K562 (cell line): Measurements from ENCODE around the gene RIT1. TPM values are rescaled to one million over a fixed set of nuclear protein-coding genes. Genes with fewer than 3 reads are reported as not detected.

ENCODE experiments used
- ATAC-seq: fragments of 200-7000 bp; cut with Tn5 transposase; 3 replicates; pipeline ENCODE4 v1.9.1; 2020; ENCODE audit warnings: moderate library complexity
- BruUV-seq: library from RNA; stranded (reverse); fragments of 400-500 nt; replicated peaks from 2 replicates; lab custom pipeline; 2021; lab: Mats Ljungman, UMichigan
- CTCF ChIA-PET: fragments of 300-600 bp; formaldehyde crosslinking; extraction: SDS; loops from one replicate; lab custom pipeline; 2021; ENCODE audit warnings: low intra/inter-chr PET ratio; lab: Yijun Ruan, JAX
- POLR2A ChIA-PET: fragments of 300-600, 350-650 bp; sonication (Branson Sonifier 250); formaldehyde crosslinking; extraction: SDS; loops from one replicate; lab custom pipeline; 2021; ENCODE audit warnings: antibody characterized with exemption, inconsistent platforms; lab: Yijun Ruan, JAX
- DNase-seq, 4 experiments: peaks; one replicate each; pipeline versions ENCODE4 v3.0.0 to v3.0.0-alpha.2; 2011 to 2018; ENCODE audit warnings: low spot score in 3 of 4, mixed read lengths in 3 of 4; ENCODE audit errors: extremely low read depth in 1 of 4
- FAIRE-seq: peaks from 2 replicates; lab custom pipeline; 2011; peaks lifted over from hg19 to GRCh38; lab: Jason Lieb, UNC
- H2AFZ ChIP-seq: 2 replicates; pipeline ENCODE4 v1.6.0; 2011; ENCODE audit warnings: low read depth, low read length, control low read depth, inconsistent platforms
- H3K27ac ChIP-seq: fragments of 200-600 bp; 3 replicates; pipeline ENCODE4 v1.8.0; 2011; ENCODE audit warnings: low read depth, mild to moderate bottlenecking, control low read depth, inconsistent platforms, low read length, moderate library complexity, mixed read lengths; ENCODE audit errors: extremely low read depth
- H3K27me3 ChIP-seq, 2 experiments: fragments of 300-600 bp in 1 of 2; 2 replicates in 1 of 2; 3 replicates in 1 of 2; pipeline versions ENCODE4 v1.6.0 to v1.8.0; 2011; ENCODE audit warnings: inconsistent platforms in 2 of 2, low read length in 2 of 2, mild to moderate bottlenecking in 1 of 2, mixed read lengths in 1 of 2, moderate library complexity in 1 of 2; ENCODE audit not compliant: control insufficient read depth in 2 of 2, insufficient read depth in 2 of 2
- H3K36me3 ChIP-seq: fragments of 300-600 bp; 3 replicates; pipeline ENCODE4 v1.8.0; 2011; ENCODE audit warnings: mild to moderate bottlenecking, low read length, inconsistent platforms; ENCODE audit not compliant: control insufficient read depth, insufficient read depth
- H3K4me1 ChIP-seq, 2 experiments: fragments of 200-600 bp in 1 of 2; replicated peaks in 1 of 2; 2 replicates in 1 of 2; 3 replicates in 1 of 2; pipeline versions ENCODE4 v1.5.1 to v1.8.0; 2011; ENCODE audit warnings: inconsistent platforms in 2 of 2, low read length in 2 of 2, mild to moderate bottlenecking in 1 of 2, mixed read lengths in 1 of 2, moderate library complexity in 1 of 2; ENCODE audit not compliant: control insufficient read depth in 2 of 2, insufficient read depth in 2 of 2
- H3K4me2 ChIP-seq: 2 replicates; pipeline ENCODE4 v1.6.1; 2011; ENCODE audit warnings: low read length, control low read depth, inconsistent platforms, mixed read lengths; ENCODE audit not compliant: insufficient read depth
- H3K4me3 ChIP-seq: fragments of 200-600 bp; sonication (generic), shearing (Covaris generic); 2 replicates; pipeline ENCODE4 v1.5.1; 2016; ENCODE audit warnings: control low read depth, inconsistent platforms
- H3K79me2 ChIP-seq: fragments of 200-600 bp; 3 replicates; pipeline ENCODE4 v1.8.0; 2011; ENCODE audit warnings: low read length, inconsistent platforms; ENCODE audit not compliant: control insufficient read depth, insufficient read depth
- H3K9ac ChIP-seq, 2 experiments: 2 replicates each; pipeline versions ENCODE4 v1.6.0 to v1.6.1; 2011; ENCODE audit warnings: low read depth in 2 of 2, low read length in 2 of 2, control low read depth in 1 of 2, inconsistent platforms in 1 of 2, mild to moderate bottlenecking in 1 of 2, mixed read lengths in 1 of 2; ENCODE audit not compliant: insufficient read depth in 1 of 2
- H3K9me1 ChIP-seq: one replicate; pipeline ENCODE4 v1.6.0; 2011; ENCODE audit warnings: inconsistent platforms, mild to moderate bottlenecking, low read length, moderate library complexity; ENCODE audit not compliant: control insufficient read depth, insufficient read depth
- H3K9me3 ChIP-seq: replicated peaks from 2 replicates; pipeline ENCODE4 v1.5.1; 2011; ENCODE audit warnings: low read depth, low read length, inconsistent platforms; ENCODE audit not compliant: control insufficient read depth, insufficient read depth
- H4K20me1 ChIP-seq: replicated peaks from 2 replicates; pipeline ENCODE4 v1.6.1; 2011; ENCODE audit warnings: low read length, inconsistent platforms, mixed read lengths; ENCODE audit not compliant: control insufficient read depth, insufficient read depth
- ARID4B ChIP-seq: sonication (generic); formaldehyde crosslinking; IDR thresholded peaks from 2 replicates; pipeline ENCODE4 v1.8.0; 2022; ENCODE audit warnings: mild to moderate bottlenecking, missing genetic modification reagents
- L3MBTL2 ChIP-seq: fragments of 450-650 bp; IDR thresholded peaks from 2 replicates; pipeline ENCODE4 v1.6.1; 2016; ENCODE audit warnings: mild to moderate bottlenecking, moderate library complexity
- NCOA4 ChIP-seq: fragments of 450-650 bp; IDR thresholded peaks from 2 replicates; pipeline ENCODE4 v1.6.1; 2018; ENCODE audit warnings: mild to moderate bottlenecking; ENCODE audit not compliant: partially characterized antibody
- SAP30 ChIP-seq: fragments of 200-600 bp; sonication (generic); IDR thresholded peaks from 2 replicates; pipeline ENCODE4 v1.6.1; 2012; ENCODE audit warnings: borderline replicate concordance, low read depth, mild to moderate bottlenecking, moderate library complexity, low read length, control low read depth, inconsistent platforms; ENCODE audit not compliant: insufficient read depth, poor library complexity, severe bottlenecking
- STAT5B ChIP-seq: fragments of 250-450 bp; sonication (Bioruptor Pico); IDR thresholded peaks from 2 replicates; pipeline ENCODE4 v1.8.0; 2021; ENCODE audit warnings: mild to moderate bottlenecking, inconsistent platforms
- TAL1 ChIP-seq: fragments of 450-650 bp; IDR thresholded peaks from 2 replicates; pipeline ENCODE4 v1.6.1; 2016; ENCODE audit warnings: mild to moderate bottlenecking
- TGIF2 ChIP-seq: sonication (generic); formaldehyde crosslinking; IDR thresholded peaks from 2 replicates; pipeline ENCODE4 v1.8.1; 2022; ENCODE audit warnings: mild to moderate bottlenecking, missing genetic modification reagents, moderate library complexity
- WGBS: fragments of 100-300 bp; shearing (Covaris generic); methylation state at CpG from one replicate; pipeline ENCODE4 v1.1.6; 2016; ENCODE audit warnings: low coverage, mixed read lengths; ENCODE audit not compliant: insufficient coverage; ENCODE audit errors: missing lambda C conversion rate; 5-methylcytosine and 5-hydroxymethylcytosine counted together
- in situ Hi-C: fragments of 300-500 bp; cut with MboI; formaldehyde crosslinking; loops from 4 replicates; pipeline ENCODE4 v1.15.0; 2018; ENCODE audit warnings: inconsistent platforms, mixed read lengths
- intact Hi-C: fragments of 100-400 bp; cut with micrococcal nuclease; formaldehyde crosslinking; loops from 2 replicates; pipeline ENCODE4 v1.14.2; 2022
- polyA plus RNA-seq, 8 experiments: library from polyadenylated mRNA; depleted of rRNA in 4 of 8; stranded (reverse) in 5 of 8; unstranded in 3 of 8; fragments of >200 nt; fragmentation: Nextera tagmentation in 2 of 8; fragmentation: Illumina TruSeq in 1 of 8; extraction: Ambion mirVana in 2 of 8; extraction: Trizol in 1 of 8; gene quantifications; 2 replicates each; pipeline versions ENCODE4 v1.2.1 to v1.2.3, GENCODE V29; 2011 to 2014; ENCODE audit warnings: inconsistent platforms in 1 of 8, missing spikeins in 1 of 8
- total RNA-seq, 7 experiments: library from RNA; depleted of rRNA in 6 of 7; stranded (reverse); fragments of >200 nt in 6 of 7; fragmentation: Illumina TruSeq in 2 of 7; extraction: Trizol in 2 of 7; gene quantifications; 2 replicates each; pipeline versions ENCODE4 v1.2.1 to v1.2.3, GENCODE V29; 2011 to 2021; ENCODE audit warnings: low replicate concordance in 1 of 7

RIT1 gene
- total and polyA plus RNA-seq, 9 of the 15 experiments (the other 6 are each of a cell fraction or from before 2014, with no cell fraction given), result 13.5 to 57.6 (median 22.9) TPM

GRCh38 chr1:155880251-155880650, 30.9 kb downstream of the RIT1 start:
- Histone ChIP-seq H3K79me2 (no peaks in the 10 kb centered on the region), H3K4me2 (no peak overlapping the region), H3K27ac (no peak overlapping the region), H3K4me1 (peaks cover 8 to 23% of the 10 kb centered on the region in 2 experiments; a peak in 4 of 5 replicates), H3K4me3 (no peak overlapping the region), H2AFZ (no peak overlapping the region), H3K36me3 (no peaks in the 10 kb centered on the region), H3K9me3 (no peaks in the 10 kb centered on the region), H3K9ac (no peak overlapping the region), H3K9me1 (no peaks in the 10 kb centered on the region), H4K20me1 (no peaks in the 10 kb centered on the region), H3K27me3 (no peaks in the 10 kb centered on the region; a peak in 1 of 5 replicates)
- POLR2A ChIA-PET, result no interaction called here
- in situ Hi-C loops, result no loop called here
- FAIRE-seq (no peak), ATAC-seq (no peak), DNase-seq (no peak)
- WGBS, result 64% methylated on average over 2 of the region's 2 CpGs
- intact Hi-C loops, result no loop called here
- BruUV-seq, result no TSS peak
- CTCF ChIA-PET, result no interaction called here
- TF ChIP-seq SAP30 (no peak), NCOA4 (no peak), ARID4B (CRISPR knock-in tag) (no peak), TGIF2 (CRISPR knock-in tag) (no peak), L3MBTL2 (no peak), STAT5B (CRISPR knock-in tag) (no peak), TAL1 (no peak)
